Small intestine (tissue), 7 donors: ENCODE measurements around the gene MIF. TPM values are rescaled to one million over a fixed set of nuclear protein-coding genes. Genes with fewer than 3 reads are reported as not detected.
"Not testable (repeated sequence)": the region's sequence is repeated elsewhere in the genome, so short reads cannot be mapped to it uniquely, and the experiment has no call there.

ENCODE experiments used
- DNase-seq, 2 donors: peaks; one replicate each; pipeline versions ENCODE4 v3.0.0 to v3.0.0-alpha.2; 2013
- FAIRE-seq: peaks from 2 replicates; lab custom pipeline; 2012; peaks lifted over from hg19 to GRCh38; lab: Jason Lieb, UNC
- H3K27ac ChIP-seq, 3 donors: one replicate each; pipeline ENCODE4 v1.5.1; 2013; ENCODE audit warnings: low read length in 2 of 3, mild to moderate bottlenecking in 2 of 3, control low read depth in 1 of 3, inconsistent platforms in 1 of 3, low read depth in 1 of 3, moderate library complexity in 1 of 3
- H3K27me3 ChIP-seq, 3 donors: one replicate each; pipeline ENCODE4 v1.6.1; 2013; ENCODE audit warnings: low read length in 3 of 3, inconsistent platforms in 1 of 3; ENCODE audit not compliant: control insufficient read depth in 3 of 3, insufficient read depth in 3 of 3
- H3K36me3 ChIP-seq, 3 donors: one replicate each; pipeline ENCODE4 v1.6.1; 2013; ENCODE audit warnings: low read length in 3 of 3, inconsistent platforms in 1 of 3, low read depth in 1 of 3, mild to moderate bottlenecking in 1 of 3, moderate library complexity in 1 of 3; ENCODE audit not compliant: control insufficient read depth in 3 of 3, insufficient read depth in 2 of 3
- H3K4me1 ChIP-seq, 3 donors: one replicate each; pipeline ENCODE4 v1.6.1; 2013; ENCODE audit warnings: low read length in 2 of 3, inconsistent platforms in 1 of 3, low read depth in 1 of 3, mild to moderate bottlenecking in 1 of 3, moderate library complexity in 1 of 3; ENCODE audit not compliant: control insufficient read depth in 3 of 3, insufficient read depth in 2 of 3
- H3K4me3 ChIP-seq, 3 donors: one replicate each; pipeline ENCODE4 v1.5.1; 2013; ENCODE audit warnings: low read length in 3 of 3, control low read depth in 1 of 3, inconsistent platforms in 1 of 3, low read depth in 1 of 3, mild to moderate bottlenecking in 1 of 3, moderate library complexity in 1 of 3
- H3K9me3 ChIP-seq, 2 donors: one replicate each; pipeline ENCODE4 v1.6.1; 2013; ENCODE audit warnings: low read depth in 1 of 2, low read length in 1 of 2; ENCODE audit not compliant: control insufficient read depth in 2 of 2, insufficient read depth in 1 of 2
- WGBS, 3 donors: extraction: QIAGEN DNeasy Blood & Tissue Kit; methylation state at CpG; one replicate each; pipeline ENCODE4 v1.1.7; 2013; 5-methylcytosine and 5-hydroxymethylcytosine counted together
- polyA plus RNA-seq, 4 donors: library from polyadenylated mRNA; stranded (reverse) in 3 of 4; unstranded in 1 of 4; fragments of 200-250 nt in 3 of 4; fragments of 120-200 nt in 1 of 4; gene quantifications; one replicate each; pipeline versions ENCODE4 v1.2.1 to v1.2.3, GENCODE V29; 2013
- donor health status: healthy with polysubstance abuse.
- donor health status: control.
- donor health status: control.
- donor health status: Bipolar disorder and iron deficiency.
- donor health status: healthy.

MIF gene
- polyA plus RNA-seq, 4 donors, result 335 to 743 (median 449) TPM

DNA sequence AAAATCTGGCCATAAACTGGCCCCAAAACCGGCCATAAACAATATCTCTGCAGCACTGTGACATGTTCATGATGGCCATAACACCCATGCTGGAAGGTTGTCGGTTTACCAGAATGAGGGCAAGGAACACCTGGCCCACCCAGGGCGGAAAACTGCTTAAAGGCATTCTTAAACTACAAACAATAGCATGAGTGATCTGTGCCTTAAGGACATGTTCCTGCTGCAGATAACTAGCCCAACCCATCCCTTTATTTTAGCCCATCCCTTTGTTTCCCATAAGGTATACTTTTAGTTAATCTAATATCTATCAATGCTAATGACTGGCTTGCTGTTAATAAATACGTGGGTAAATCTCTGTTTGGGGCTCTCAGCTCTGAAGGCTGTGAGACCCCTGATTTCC is 6.0 kb downstream of the MIF start:
- H3K9me3 ChIP-seq, H3K27ac ChIP-seq, H3K4me3 ChIP-seq, FAIRE-seq, H3K27me3 ChIP-seq, DNase-seq: not testable (repeated sequence)
- Histone ChIP-seq H3K4me1 (peaks cover 0 to 34% (median 3%) of the 10 kb centered on the region in 3 donors), H3K36me3 (peaks cover 0 to 46% (median 0%) of the 10 kb centered on the region in 3 donors)
- 78 to 97% (median 89%) methylated on average over 4 of the region's 4 CpGs for WGBS, 3 donors

- no peak overlapping the region for H3K4me3 ChIP-seq
- peaks cover 0 to 34% (median 0%) of the 10 kb centered on the region in 3 donors for H3K36me3 ChIP-seq
- H3K9me3 ChIP-seq, result no peaks in the 10 kb centered on the region
- H3K27ac ChIP-seq, result no peak overlapping the region
- no peak for FAIRE-seq
- DNase-seq, result no peak
- peaks cover 0 to 26% (median 0%) of the 10 kb centered on the region in 3 donors for H3K4me1 ChIP-seq
- WGBS, 3 donors, result 81 to 96% (median 89%) methylated on average over 4 of the region's 4 CpGs
- H3K27me3 ChIP-seq, result no peaks in the 10 kb centered on the region
Measured at GRCh38 chr22:23901600-23901999, 7.4 kb downstream of the MIF start.

DNA sequence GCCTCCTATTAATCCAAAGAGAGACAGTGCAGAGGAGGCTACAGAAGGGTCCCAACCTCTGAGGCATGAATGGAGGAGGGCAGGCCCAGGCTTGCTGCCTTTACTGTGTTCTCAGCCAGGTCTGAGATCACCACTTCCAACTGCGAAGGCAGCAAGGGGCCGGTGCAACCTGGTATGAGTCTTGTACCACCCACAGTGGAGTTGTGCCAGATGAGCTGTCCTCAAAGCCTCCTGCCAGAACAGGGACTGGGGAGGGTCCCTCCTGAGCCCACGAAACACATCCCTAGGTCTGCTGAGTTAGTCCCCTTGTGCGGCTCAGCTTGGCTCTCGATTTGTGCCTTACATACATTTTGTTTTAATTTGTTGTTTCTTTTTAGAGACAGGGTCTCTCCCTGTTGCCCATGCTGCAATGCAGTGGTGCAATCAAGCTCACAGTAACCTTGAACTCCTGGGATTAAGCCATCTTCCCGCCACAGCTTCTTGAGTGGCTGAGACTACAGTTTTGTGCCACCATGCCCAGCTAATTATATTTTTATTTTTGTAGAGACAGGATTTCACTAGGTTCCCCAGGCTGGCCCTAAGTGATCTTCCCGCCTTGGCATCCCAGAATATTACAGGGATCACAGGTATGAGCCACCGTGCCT is 9.3 kb downstream of the MIF start:
- H3K9me3 ChIP-seq, result no peaks in the 10 kb centered on the region
- no peak overlapping the region for H3K27ac ChIP-seq
- peaks cover 0 to 22% (median 0%) of the 10 kb centered on the region in 3 donors for H3K36me3 ChIP-seq
- H3K4me3 ChIP-seq, result no peak overlapping the region
- H3K27me3 ChIP-seq, result no peaks in the 10 kb centered on the region
- peaks cover 0 to 15% (median 0%) of the 10 kb centered on the region in 3 donors for H3K4me1 ChIP-seq
- DNase-seq (no peak), FAIRE-seq (no peak)
- WGBS, 3 donors, result 94 to 95% (median 95%) methylated on average over 8 of the region's 8 CpGs

- 58 to 85% (median 75%) methylated on average over 5 of the region's 5 CpGs for WGBS, 3 donors
- FAIRE-seq, result no peak
- Histone ChIP-seq H3K27ac (peak overlapping the region in 1 of 3 donors; percentile 4), H3K4me1 (peaks cover 0 to 24% (median 4%) of the 10 kb centered on the region in 3 donors), H3K4me3 (no peak overlapping the region), H3K36me3 (peaks cover 0 to 17% (median 0%) of the 10 kb centered on the region in 3 donors), H3K9me3 (no peaks in the 10 kb centered on the region), H3K27me3 (no peaks in the 10 kb centered on the region)
- peak in 1 of 2 donors; percentile 40 for DNase-seq
Measured at GRCh38 chr22:23904573-23905254, 10.5 kb downstream of the MIF start.

DNA sequence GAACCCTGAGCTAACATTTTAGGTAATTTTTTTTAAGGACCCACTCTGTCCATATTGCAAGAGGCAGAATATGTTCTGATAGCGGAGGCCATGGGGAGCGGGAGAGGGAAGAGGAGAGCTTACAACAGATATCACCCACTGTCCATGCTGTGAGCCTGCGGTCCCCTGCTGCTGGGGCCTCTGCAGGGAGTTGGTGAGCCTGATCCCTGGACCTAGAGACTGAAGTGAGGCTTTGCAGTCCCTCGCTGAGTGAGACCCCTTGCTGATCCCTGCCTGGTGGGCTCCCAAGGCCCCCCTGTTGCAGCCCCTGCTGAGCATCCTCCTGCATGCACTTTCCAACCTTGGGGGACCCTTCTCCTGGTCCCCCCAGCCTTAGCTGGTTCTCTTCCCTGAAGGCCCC is 12.5 kb downstream of the MIF start:
- no peak for DNase-seq
- 92 to 100% (median 97%) methylated on average over 4 of the region's 4 CpGs for WGBS, 3 donors
- Histone ChIP-seq H3K9me3 (no peaks in the 10 kb centered on the region), H3K27ac (no peak overlapping the region), H3K4me1 (peaks cover 0 to 34% (median 4%) of the 10 kb centered on the region in 3 donors), H3K36me3 (peaks cover 0 to 17% (median 0%) of the 10 kb centered on the region in 3 donors), H3K27me3 (no peaks in the 10 kb centered on the region), H3K4me3 (no peak overlapping the region)
- FAIRE-seq, result no peak

DNA sequence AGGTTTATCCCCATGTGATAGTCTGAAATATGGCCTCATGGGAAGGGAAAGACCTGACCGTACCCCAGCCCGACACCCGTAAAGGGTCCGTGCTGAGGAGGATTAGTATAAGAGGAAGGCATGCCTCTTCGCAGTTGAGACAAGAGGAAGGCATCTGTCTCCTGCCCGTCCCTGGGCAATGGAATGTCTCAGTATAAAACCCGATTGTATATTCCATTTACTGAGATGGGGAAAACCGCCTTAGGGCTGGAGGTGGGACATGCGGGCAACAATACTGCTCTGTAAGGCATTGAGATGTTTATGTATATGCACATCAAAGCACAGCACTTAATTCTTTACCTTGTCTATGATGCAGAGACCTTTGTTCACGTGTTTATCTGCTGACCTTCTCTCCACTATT is 13.2 kb downstream of the MIF start:
- WGBS, 3 donors, result 54 to 78% (median 70%) methylated on average over 10 of the region's 10 CpGs
- Histone ChIP-seq H3K4me1 (peaks cover 0 to 34% (median 4%) of the 10 kb centered on the region in 3 donors), H3K36me3 (peaks cover 0 to 17% (median 0%) of the 10 kb centered on the region in 3 donors)
- FAIRE-seq, H3K27me3 ChIP-seq, H3K4me3 ChIP-seq, DNase-seq, H3K27ac ChIP-seq, H3K9me3 ChIP-seq: not testable (repeated sequence)

GRCh38 chr22:23908587-23909205 is 14.5 kb downstream of the MIF start:
- no peaks in the 10 kb centered on the region for H3K27me3 ChIP-seq
- H3K9me3 ChIP-seq, result no peaks in the 10 kb centered on the region
- no peak for FAIRE-seq
- DNase-seq, result peak; percentile 44 to 91
- peaks cover 0 to 41% (median 8%) of the 10 kb centered on the region in 3 donors for H3K4me1 ChIP-seq
- peak overlapping the region in 2 of 3 donors; percentile 32 to 63 for H3K27ac ChIP-seq
- 46 to 66% (median 52%) methylated on average over 11 of the region's 11 CpGs for WGBS, 3 donors
- H3K36me3 ChIP-seq, result peaks cover 0 to 9% (median 0%) of the 10 kb centered on the region in 3 donors
- no peak overlapping the region for H3K4me3 ChIP-seq

- Histone ChIP-seq H3K4me3 (no peak overlapping the region), H3K4me1 (peaks cover 0 to 41% (median 8%) of the 10 kb centered on the region in 3 donors), H3K27ac (peak overlapping the region in 2 of 3 donors; percentile 32 to 63), H3K9me3 (no peaks in the 10 kb centered on the region), H3K36me3 (peaks cover 0 to 7% (median 0%) of the 10 kb centered on the region in 3 donors), H3K27me3 (no peaks in the 10 kb centered on the region)
- 29 to 58% (median 40%) methylated on average over 6 of the region's 6 CpGs for WGBS, 3 donors
- DNase-seq, result peak; percentile 41 to 66
- FAIRE-seq, result no peak
Measured at GRCh38 chr22:23909296-23909898, 15.2 kb downstream of the MIF start.
